RWPE2 (cell line): Measurements from ENCODE around the gene MCRS1.

Experiments
- ATAC-seq: fragments of 200-7000 bp; cut with Tn5 transposase; 3 replicates; pipeline ENCODE4 v1.9.1; 2021; ENCODE audit warnings: low read depth
- DNase-seq: peaks from one replicate; pipeline ENCODE4 v3.0.0-alpha.2; 2020; ENCODE audit warnings: low spot score
- H3K27ac ChIP-seq: fragments of 450-650 bp; 2 replicates; pipeline ENCODE4 v1.5.1; 2017; ENCODE audit warnings: mild to moderate bottlenecking; ENCODE audit not compliant: poor library complexity, severe bottlenecking
- H3K27me3 ChIP-seq: fragments of 250-450 bp; sonication (Bioruptor Pico); 2 replicates; pipeline ENCODE4 v1.5.1; 2021; ENCODE audit warnings: mild to moderate bottlenecking, moderate library complexity; ENCODE audit not compliant: insufficient read depth, poor library complexity, severe bottlenecking
- H3K36me3 ChIP-seq: fragments of 250-450 bp; sonication (Bioruptor Pico); 2 replicates; pipeline ENCODE4 v1.5.1; 2020; ENCODE audit warnings: low read depth, mild to moderate bottlenecking, moderate library complexity
- H3K4me1 ChIP-seq: fragments of 250-450 bp; sonication (Bioruptor Pico); 2 replicates; pipeline ENCODE4 v1.5.1; 2021; ENCODE audit warnings: mild to moderate bottlenecking, moderate library complexity; ENCODE audit not compliant: insufficient read depth, poor library complexity, severe bottlenecking
- H3K4me3 ChIP-seq: fragments of 250-450 bp; sonication (Bioruptor Pico); 2 replicates; pipeline ENCODE4 v1.5.1; 2021; ENCODE audit warnings: mild to moderate bottlenecking, moderate library complexity; ENCODE audit not compliant: severe bottlenecking
- H3K9me3 ChIP-seq: fragments of 250-450 bp; sonication (Bioruptor Pico); 2 replicates; pipeline ENCODE4 v1.5.1; 2021; ENCODE audit warnings: mild to moderate bottlenecking, moderate library complexity; ENCODE audit not compliant: severe bottlenecking
- CTCF ChIP-seq: fragments of 450-650 bp; IDR thresholded peaks from one replicate; pipeline ENCODE4 v1.5.1; 2017; ENCODE audit warnings: mild to moderate bottlenecking, moderate library complexity; ENCODE audit not compliant: poor library complexity, severe bottlenecking

Gene MCRS1

DNA sequence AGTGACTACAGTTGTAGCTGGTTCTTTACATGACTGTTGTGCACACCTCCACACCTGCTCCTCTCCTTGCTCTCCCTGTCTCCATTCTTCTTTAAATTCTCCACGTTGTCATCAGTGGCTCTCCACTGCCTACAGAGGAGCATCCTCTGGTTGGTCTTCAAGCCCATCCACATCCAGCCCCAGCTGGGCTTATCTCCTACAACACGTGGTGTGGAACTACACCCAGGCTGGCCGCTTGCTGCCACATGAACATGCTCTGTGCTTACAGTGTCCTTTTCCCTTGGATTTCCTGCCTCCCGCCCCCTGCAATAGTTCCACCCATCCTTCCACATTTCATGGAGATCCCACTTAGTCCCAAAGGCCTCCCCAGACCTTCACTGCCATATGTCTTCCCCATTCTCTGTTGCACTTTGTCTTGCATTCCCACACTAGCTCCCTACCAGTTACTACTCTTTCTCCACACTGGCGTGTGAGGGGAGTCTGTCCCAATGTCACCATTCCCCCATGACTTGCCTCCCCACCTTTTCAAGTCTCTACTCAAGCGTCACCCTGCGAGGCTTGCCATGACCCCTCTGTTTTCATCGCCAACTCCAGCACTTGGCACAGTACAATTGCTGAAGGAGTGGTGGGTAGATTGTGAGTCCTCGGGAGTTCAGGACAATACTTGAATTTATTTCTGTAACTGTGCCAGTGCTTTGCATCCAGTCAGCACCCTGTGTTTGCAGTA, 9.8 kb upstream of the MCRS1 start:
- no peak overlapping the region for H3K27ac ChIP-seq
- H3K4me1 ChIP-seq = no peaks in the 10 kb centered on the region
- H3K27me3 ChIP-seq = no peaks in the 10 kb centered on the region
- DNase-seq (no peak), ATAC-seq (no peak)
- no peaks in the 10 kb centered on the region for H3K9me3 ChIP-seq
- H3K4me3 ChIP-seq = no peak overlapping the region
- peaks cover 12% of the 10 kb centered on the region for H3K36me3 ChIP-seq
- no peak for TF ChIP-seq CTCF

DNA sequence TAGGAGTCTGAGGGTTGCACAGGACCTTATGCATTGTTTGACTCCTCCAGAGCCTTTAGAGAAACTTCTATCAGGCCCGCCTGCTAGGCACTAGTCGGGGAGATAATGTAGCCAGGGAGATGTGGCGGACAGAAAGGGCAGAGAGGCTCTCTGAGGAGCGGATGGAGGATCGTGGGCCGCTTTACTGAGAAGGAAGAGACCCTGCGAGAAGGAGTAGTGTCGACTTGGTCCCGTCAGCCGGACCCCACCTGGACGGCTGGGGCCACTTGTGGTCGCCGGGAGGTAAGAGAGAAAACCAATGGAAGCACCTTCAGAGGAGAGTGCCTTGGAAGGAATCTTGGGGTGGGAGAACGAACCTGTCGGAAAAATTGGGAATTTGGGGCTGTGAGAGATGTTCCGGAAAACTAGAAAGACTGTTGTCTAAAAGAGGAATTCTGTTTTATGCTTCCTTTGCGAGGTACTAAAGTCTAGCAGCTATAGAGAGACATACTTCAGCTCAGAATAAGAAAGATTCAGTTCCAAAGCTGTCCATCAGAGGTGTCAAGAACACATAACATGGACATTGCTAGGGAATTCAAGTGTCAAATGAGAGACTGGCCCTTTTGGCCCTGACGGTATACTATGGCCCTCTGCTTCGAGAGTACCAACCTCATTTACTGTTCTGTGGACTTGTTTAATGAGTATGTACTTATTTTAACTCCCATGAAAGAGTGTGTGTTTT, 660 bp upstream of the MCRS1 start:
- DNase-seq (no peak), ATAC-seq (peak; percentile 46; the same call in 2 of the 3 replicates)
- Histone ChIP-seq H3K4me3 (peak overlapping the region; percentile 93), H3K27ac (peak overlapping the region; percentile 68), H3K4me1 (peaks cover 3% of the 10 kb centered on the region), H3K27me3 (no peaks in the 10 kb centered on the region), H3K9me3 (no peaks in the 10 kb centered on the region), H3K36me3 (peaks cover 25% of the 10 kb centered on the region)
- TF ChIP-seq CTCF = no peak

- no peaks in the 10 kb centered on the region for H3K27me3 ChIP-seq
- no peak for DNase-seq
- no peak for TF ChIP-seq CTCF
- ATAC-seq = no peak
- H3K27ac ChIP-seq = peak overlapping the region; percentile 68
- no peaks in the 10 kb centered on the region for H3K9me3 ChIP-seq
- H3K4me1 ChIP-seq = peaks cover 3% of the 10 kb centered on the region
- peaks cover 35% of the 10 kb centered on the region for H3K36me3 ChIP-seq
- peak overlapping the region; percentile 93 for H3K4me3 ChIP-seq
These were observed 686 bp downstream of the MCRS1 start for GRCh38 chr12:49567302-49567610.

DNA sequence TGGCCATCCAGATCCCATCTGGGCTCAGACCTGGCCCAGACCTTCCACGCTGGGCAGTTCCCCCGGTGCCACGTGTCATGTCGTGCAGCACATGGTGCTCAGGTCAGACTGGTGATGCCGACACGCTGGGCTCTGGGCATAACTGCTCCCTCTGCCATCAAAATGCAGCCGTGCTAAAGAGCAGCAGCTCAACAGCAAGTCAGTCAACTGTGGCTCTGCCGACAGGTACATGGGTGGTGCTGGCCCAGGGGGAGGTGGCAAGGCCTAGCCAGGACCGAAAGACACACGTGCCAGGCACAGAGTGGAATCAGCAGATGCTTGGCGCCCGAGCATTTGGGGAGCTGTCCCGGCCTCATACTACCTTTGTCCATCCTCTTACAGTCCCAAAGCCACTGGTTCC, 1.6 kb downstream of the MCRS1 start:
- no peak for DNase-seq
- peaks cover 42% of the 10 kb centered on the region for H3K36me3 ChIP-seq

More for the DNA sequence above, 1.6 kb downstream of the MCRS1 start:
- peaks cover 3% of the 10 kb centered on the region for H3K4me1 ChIP-seq
- no peak overlapping the region for H3K4me3 ChIP-seq
- H3K9me3 ChIP-seq = no peaks in the 10 kb centered on the region
- ATAC-seq = no peak
- TF ChIP-seq CTCF = no peak
- H3K27ac ChIP-seq = no peak overlapping the region
- no peaks in the 10 kb centered on the region for H3K27me3 ChIP-seq
